HG02610 (cell line): ENCODE data around the gene NSG2.
"Not testable (repeated sequence)": the region's sequence is repeated elsewhere in the genome, so short reads cannot be mapped to it uniquely, and the experiment has no call there.

Experiments
- ATAC-seq: cut with Tn5 transposase; IDR thresholded peaks from one replicate; pipeline ENCODE4 v1.9.1; 2021; ENCODE audit warnings: mild to moderate bottlenecking, moderate library complexity; ENCODE audit not compliant: unreplicated experiment

The NSG2 gene

DNA sequence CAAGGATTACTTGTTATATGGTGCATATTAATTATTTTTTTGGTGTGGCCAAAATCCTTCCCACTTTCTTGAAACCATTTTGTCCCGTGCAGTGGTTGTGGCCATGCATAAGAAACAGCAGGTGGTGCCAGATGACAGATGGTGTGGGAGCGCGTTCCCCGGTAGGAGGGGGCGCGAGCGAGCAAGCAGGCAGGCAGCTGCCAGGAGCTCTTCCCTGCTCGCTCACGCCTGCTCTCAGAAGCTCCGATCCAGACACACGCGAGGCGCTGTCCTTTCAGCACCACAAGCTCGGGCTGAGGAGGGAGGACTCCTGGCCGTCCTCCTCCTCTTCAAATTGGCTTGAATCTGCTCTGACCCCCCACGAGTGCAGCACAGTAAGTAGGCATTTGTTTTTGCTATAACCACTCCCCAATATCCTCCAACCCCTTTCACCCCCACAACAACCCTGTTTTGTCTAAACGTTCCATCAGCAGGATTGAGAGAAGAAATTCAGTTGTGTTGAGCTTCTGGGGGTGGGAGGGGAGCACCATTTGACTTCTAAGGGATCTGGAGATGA lies at the start of gene NSG2:
TSS of gene NSG2 (plus strand) at position 237 of the 556 bp plus-strand sequence. CDS start 1,050 bp downstream, outside the sequence.
- ATAC-seq, result no peak

DNA sequence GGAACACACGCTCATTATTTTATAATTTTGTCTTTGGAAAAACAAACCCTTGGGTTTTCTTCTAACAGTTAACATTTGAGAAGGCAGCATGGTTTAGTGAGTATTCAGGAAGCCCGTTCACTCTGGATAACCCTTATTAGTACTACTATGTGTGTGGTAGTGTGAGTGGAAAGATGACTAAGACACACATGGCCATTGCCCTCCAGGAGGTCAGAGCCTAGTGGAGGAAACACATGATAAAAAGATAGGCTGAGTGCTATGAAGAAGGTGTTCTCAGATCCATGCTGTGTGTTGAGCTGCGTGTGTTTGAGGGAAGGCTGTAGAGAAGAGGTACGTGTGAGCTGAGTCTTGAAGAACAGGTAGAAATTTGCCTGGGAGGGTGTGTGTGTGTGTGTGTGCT lies 48.2 kb upstream of the NSG2 start:
- no peak for ATAC-seq

DNA sequence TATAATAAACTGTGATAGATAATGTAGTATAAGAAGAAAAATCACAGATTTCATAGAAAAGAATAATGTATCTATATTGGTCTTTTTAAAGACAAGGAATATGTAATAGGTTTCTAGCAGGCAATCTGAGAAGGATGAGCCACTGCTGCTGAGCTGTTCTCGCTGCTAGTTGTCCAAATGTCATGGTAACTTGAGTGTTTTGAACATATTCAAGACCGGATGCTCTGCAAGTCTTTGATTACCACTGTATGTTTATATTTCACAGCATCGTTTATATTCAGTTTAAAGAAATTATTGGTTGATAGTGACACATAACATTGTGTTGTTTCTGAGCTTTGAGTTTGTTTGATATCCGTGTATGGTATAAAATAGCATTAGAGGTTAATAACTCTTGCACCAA lies 47.0 kb upstream of the NSG2 start:
- no peak for ATAC-seq

DNA sequence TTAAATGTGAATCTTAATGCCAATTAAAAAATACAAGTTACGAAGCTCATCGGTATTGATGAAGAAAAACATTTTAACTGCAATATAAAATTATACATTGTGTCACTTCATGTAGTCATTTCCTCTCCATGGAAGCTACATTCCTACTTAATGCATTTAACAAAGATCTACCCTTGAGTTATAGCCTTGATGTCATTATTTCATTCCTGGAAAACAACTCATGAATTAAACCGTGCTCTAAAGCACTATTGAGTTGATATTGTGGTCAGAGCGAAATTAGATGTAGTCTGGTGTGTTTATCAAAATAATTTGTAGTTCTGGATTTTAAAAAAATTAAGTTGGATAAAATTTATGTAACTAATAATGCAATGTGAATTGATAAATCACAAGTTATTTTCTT lies 45.4 kb upstream of the NSG2 start:
- no peak for ATAC-seq

DNA sequence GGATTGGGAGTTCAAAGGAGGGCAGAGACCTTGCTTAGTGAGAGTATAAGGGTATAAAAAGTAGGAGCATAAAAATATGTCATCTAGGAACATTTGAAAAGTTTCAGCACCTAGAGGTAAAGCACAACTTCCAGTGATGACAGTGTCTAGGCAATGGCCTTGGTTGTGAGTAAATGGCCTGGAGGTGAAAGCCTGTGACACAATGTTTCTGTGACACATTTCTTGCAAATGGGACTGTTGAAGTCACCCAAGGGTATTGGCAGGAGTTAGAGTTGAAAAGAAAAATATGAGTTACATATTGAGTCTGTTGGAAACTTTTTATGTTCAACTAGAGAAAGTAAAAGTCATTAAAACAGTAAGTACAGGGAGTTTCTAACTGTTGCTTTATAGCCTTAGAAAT lies 41.7 kb upstream of the NSG2 start:
- ATAC-seq, result no peak

DNA sequence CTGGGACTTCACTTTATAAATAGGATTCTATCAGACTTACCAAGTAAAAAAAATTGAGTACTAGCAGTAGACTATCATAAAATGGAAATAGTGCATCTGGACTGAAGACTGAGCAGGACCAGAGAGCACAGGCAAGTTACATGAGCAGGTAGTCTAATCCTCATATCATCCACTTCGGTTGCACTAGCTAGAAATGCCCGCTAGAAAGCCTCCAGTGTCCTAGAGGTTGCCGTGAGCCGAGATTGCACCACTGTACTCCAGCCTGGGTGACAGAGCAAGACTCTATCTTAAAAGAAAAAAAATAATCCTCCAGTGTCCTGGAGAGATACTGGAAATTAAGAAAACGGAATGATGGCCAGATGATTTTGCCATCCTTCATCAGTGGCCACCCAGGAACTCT lies 36.6 kb upstream of the NSG2 start:
- ATAC-seq, result no peak

DNA sequence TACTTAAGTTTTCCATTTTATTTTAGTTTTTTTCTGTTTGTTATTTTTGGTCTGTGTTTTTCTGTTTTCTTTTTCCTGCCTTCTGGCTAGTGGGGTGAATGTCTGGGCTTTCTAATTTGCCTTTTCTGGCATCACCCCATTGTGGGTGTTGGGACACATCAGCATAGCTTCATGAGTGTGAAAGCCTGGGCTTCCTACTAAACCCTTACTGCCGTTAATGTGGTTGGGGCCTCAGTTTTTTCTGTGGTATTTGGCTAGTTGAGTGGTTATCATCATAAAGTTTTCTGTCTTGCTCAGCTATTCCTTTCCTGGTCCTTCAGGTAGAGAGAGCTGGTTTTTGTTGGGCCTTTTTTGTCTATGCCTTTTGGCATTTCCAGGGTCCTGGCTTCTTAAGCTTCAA lies 35.1 kb upstream of the NSG2 start:
- no peak for ATAC-seq

DNA sequence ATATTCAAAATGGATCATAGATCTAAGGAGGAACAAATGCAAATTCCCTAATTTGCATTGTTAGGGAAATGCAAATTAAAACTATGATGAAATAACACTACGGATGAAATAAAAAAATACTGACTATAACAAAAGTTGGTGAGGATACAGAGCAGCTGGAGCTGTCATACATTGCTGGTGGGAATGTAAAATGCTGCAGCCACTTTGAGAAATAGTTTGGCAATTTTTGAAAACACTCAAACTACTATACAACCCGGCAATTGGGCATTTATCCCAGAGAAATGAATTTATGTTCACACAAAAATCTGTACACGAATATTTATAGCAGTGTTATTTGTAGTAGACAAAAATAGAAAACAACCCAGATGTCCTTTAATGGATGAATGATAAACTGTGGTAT lies 34.1 kb upstream of the NSG2 start:
- ATAC-seq, result no peak

DNA sequence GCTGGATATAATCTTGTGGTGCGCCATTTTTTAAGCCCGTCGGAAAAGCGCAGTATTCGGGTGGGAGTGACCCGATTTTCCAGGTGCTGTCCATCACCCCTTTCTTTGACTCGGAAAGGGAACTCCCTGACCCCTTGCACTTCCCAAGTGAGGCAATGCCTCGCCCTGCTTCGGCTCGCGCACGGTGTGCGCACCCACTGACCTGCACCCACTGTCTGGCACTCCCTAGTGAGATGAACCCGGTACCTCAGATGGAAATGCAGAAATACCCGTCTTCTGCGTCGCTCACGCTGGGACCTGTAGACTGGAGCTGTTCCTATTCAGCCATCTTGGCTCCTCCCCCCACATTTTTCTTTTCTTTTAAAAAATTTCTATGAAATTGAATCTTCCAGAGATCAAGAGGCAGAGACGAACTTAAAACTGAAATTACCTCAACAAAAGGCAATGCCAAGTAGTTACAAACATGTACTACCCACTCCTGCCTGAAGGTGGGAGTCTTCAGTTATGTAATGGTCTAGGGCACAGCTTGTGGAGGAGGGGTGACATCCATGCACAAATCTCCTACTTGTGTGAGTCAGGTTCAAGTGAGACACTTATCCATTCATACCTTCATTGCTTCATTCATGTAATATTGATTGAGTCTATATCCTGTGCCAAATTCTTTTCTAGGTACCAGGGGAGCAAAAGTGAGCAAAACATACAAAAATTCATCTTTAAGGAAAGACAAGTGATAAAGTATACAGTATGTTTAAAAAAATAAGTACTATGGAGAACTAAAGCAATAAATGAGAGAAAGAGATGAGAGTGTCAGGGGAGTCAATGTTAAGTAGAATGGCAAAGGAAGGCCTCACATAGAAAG lies 25.2 kb upstream of the NSG2 start:
- ATAC-seq, result not testable (repeated sequence)

DNA sequence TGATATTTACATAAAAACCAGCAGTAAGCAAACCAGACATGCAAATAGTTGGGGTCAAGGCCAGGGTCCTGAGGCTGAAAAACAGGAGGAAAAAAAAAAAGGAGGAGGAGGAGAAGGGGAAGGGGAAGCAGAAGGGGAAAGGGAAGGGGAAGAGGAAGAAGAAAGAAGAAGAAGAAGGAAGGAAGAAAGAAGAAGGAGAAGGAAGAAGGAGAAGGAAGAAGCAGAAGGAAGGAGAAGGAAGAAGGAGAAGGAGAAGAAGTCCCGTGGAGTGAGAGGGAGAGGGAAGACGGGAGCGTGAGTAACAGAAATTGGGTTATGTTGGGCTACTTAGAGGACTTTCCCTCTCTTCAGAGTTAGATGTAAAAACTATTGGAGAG lies 24.6 kb upstream of the NSG2 start:
- no peak for ATAC-seq

DNA sequence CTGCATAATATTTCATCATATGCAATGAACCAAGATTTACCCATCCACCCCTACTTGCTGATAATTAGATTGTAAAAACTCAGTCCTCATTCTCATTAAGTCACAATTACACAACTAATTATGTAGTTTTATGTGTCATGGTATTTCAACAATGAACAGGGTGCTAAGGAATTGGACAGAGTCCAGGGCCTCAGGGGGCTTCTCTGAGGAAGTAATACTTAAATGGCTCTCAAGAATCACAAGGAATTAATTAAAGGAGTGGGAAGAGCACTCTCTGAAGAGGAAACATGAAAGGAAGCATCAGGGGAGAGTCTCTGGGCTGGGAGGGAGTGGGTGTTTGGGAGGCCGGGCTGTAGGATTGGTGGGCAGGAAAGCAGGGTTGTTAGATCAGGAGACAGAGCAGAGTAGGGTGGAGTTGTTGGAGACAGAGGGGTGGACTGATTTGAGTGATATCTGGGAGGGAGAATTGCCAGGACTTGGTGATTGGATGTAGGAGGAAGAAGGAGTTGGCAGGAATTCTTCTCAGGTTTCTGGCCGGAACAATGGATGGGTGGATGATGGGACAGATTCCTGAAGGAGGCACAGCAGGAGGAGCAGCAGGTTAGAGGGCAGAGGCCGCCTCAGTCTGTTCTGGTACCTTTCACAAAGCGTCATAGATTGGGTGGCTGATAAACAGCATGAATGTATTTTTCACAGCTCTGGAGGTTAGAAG lies 23.0 kb upstream of the NSG2 start:
- ATAC-seq, result no peak

DNA sequence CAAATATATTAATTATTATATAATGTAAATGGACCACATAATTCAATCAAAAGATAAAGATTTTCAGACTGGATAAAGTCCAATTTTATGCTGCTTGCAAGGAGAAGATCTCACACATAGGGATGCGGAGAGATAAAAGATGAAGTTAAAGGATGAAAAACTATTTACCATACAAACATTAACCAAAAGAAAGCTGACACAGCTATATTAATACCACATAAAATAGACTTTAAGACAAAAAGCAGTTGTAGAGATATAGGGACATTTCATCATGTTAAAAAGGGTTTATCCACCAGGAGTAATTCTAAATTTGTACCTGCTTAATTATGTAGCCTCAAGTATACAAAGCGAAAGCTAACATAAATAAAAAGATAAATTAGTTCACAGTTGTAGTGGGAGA lies 15.2 kb upstream of the NSG2 start:
- ATAC-seq, result no peak

DNA sequence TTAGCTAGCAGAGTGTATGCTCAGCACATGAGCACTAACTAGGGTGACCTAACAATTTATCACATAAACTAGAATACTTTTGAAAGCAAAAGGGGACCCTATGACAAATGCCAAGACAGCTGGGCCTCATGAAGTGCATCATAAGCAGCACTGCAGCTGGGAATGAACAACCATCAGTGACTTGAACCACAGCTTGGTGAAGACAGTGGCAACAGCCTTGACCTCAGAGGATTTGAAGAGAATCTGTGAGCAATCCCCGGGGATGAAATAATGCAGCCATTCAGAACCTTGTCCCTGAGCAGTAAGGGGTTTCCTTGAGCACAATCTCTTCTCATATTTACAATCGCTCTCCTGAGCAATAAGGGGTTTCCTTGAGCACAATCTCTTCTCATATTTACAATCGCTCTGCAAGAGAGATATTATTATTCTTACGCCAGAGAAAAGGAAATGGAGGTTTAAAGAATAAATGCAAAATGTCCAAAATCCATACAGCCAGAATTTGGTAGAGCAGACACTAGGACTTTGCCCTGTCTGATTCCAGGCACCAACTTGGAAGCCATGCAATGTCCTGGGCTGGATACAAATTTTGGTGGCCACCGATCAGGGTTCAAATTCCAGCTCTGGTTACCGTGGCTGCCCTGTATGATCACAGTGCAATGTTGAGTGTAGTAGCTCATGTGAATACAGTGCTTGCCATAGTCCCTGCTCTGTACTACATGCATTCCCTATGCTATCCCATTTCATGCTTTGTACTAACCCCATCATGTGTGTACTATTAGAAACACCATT lies 846 bp upstream of the NSG2 start:
- no peak for ATAC-seq

DNA sequence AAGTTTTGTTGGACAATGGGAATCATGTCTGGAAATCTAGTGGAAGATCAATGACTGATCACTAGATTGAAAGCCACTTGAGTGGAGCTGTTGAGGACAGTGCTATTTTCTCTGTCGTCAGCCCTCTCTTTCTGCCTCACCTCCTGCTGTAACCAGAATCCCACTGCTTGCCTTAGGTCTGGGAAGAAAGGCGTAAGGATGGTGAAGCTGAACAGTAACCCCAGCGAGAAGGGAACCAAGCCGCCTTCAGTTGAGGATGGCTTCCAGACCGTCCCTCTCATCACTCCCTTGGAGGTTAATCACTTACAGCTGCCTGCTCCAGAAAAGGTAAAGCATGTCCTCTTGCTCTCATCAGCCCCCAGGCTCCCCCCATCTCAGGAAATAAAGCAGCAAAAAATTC lies 1.1 kb downstream of the NSG2 start:
- ATAC-seq, result no peak

DNA sequence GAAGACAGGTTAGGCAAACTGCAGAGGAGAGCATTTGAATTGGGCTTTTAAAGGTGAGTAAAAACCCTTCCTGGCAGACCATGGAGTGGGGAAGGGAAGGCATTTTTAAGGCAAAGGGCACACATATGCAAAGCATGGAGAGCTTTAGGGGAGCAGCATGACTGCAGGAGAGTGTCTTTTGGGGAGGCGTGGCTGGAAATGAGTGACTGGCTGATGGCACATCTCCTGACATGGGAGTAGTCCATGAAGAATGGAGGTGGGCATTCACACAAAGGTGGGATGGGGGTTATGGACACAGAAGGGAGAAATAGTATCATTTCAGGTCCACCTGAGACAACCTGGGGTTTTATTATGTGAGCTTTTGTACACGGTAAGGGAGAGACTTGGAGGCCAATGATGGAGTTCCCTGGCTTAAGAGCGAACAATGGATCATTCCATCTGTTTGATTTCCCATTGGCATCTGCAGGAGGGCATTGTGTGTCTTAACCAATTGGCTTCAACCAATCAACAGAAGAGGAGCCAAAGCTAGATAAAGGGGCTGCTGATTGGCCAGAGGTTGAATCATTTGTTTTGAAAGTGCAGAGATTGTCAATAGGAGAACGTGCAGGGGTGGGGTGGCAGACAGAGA lies 2.1 kb downstream of the NSG2 start:
- ATAC-seq, result no peak

DNA sequence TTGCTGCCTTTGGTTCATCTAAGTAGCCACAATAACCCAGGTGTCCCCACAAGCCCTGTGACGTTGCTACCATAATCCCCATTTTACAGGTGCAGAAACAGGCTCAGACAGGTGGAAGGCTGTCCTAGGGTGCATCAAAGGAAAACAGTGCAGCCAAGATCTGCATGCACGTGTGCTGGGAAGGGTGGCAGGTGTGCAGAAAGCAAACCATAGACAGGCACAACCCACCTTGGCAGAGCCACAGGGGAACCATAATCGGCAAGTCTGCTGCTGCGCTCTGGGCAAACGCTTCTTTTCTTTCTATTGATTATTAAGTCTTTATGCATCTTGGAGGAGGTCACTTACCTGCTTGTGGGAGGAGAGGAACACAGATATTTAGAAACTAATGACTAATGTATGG lies 7.1 kb downstream of the NSG2 start:
- no peak for ATAC-seq

DNA sequence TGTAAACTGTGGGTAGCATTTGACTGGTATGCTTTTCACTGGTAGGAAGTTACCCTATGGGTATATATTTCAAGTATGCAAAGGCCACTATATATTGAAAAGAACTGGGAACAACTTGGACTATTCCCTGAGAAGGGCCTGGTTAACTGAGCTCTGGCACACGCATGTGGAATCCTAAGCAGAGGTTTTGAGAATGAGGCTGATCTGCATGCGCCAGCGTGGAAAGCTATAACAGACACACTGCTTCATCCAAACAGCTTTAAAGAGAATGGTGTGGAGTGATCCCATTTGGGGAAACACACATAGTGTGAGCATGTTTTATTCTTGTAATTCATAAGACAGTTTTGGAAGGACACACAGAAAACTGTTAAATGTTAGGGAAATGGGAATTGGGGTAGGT lies 8.4 kb downstream of the NSG2 start:
- no peak for ATAC-seq

DNA sequence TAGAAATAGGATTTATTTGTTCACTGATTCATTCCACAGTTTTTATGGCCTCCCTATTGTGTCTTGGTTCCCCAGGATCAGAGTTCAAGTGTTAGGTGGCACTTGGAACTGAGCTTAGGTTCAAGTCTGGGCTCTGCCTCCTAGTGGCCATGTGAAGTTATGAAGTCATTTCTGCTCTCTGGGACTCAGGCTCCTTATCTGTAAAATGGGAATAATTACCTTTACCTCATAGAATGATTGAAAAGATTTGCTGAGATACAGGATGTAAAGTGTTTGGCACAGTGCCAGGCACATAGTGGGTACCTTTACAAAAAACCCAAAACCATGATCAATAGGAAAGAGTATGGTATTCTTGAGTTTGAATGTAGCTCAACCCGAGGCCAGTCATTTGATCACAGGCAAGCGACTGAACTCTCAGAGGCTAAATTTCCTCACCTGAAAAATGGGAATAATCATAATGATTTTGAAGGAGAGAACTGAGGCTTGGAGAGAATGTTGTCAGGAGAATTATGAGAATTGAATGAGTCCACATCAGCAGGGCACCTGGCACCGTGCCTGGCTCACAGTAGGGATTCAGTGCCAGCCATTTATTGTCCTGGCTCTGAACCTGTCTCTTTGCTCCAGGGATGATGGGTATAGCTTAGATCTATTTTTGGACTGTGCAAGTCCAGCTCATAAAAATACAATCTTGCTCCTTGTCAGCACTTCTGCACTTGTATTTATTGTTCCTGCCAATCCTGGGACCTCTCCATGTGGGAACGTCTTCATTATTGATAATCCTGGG lies 10.8 kb downstream of the NSG2 start:
- no peak for ATAC-seq

DNA sequence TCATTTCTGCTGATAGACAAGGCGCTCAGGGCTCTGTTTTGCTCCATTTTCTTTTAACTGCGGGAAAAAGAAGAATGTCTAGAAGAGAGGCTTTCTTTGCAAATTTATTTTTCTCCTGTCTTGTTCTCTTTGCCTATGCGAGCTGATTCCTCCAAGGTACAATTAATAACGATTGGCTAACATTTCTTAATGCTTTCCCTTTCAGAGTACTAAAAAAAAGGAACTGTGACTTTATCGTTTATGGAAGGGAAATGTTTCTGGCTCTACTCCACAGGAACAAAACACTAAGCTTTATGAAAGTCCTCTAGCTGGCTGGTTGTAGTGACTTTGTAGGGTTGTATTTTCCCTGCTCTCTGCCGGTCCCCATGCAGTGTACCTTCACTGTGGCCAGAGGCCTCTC lies 11.7 kb downstream of the NSG2 start:
- ATAC-seq, result no peak

DNA sequence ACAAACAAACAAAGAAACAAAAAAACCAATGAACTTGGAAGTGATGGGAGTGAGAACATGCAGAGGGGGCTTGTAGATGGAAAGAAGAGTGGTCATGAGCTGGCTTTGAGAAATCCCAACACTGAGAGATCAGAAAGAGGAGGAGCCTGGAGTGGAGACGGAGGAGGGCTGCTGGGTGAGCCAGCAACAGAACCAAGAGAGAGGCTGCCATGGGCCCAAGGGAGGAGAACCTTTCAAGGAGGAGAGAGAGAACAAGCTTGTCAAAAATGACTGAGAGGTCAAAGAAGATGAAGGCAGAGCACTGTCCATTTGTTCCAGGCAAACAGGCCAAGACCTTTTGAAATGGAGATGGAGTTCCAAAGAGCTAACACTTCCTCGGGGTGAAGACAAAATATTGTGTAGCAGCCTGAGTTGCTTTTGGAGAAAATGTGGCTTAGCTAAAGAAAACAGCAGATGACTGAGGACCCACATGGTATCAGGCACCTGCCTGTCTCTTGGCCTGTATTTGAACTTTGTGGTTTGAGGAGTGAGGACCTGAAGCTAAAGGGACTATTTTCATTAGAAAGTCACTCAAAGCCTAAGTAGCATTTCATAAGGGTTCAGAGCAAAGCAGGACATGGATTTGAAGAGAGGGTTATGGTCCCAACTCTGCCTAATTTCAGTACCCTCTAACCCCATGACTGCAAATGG lies 13.1 kb downstream of the NSG2 start:
- ATAC-seq, result no peak
